ENCODE measurements around the gene B3GNT2. TPM values are rescaled to one million over a fixed set of nuclear protein-coding genes. Genes with fewer than 3 reads are reported as not detected.
A peak's percentile ranks its signal among the peaks of the same experiment; 100 is the strongest.

B3GNT2 gene
- total and polyA plus RNA-seq, 2 of the 4 experiments (the other 2 are of a cell fraction) = 5.0 to 11.1 TPM

DNA sequence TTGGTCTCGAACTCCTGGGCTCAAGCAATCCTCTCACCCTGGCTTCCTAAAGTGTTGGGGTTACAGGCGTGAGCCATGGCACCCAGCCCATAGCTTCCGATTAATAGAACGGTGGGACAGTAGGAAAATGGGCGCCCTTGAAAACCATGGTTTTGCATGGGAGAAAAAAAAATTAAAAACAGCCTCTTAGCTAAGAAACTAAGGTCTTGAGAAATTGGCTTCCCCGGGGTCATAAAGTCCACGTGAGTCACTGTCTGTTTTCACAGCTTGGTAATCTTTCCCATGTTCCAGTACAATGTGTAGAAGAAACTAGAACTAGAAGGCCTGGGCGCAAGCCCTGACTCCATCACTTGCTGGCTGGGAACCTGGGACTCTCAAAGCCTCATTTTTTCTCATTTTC lies 20.7 kb downstream of the B3GNT2 start:
- intact Hi-C loops (cut with micrococcal nuclease) = no loop called here
- peaks cover 27% of the 10 kb centered on the region for H4K20me1 ChIP-seq (ENCODE audit: insufficient read depth, low read length)

More for the DNA sequence above, 20.7 kb downstream of the B3GNT2 start:
- no peak overlapping the region for H3K4ac ChIP-seq (ENCODE audit: low read depth, low read length)
- H3K18ac ChIP-seq (ENCODE audit: low read depth, low read length) = no peak overlapping the region
- H2BK20ac ChIP-seq (ENCODE audit: low read depth, low read length) = no peak overlapping the region
- no peak overlapping the region for H2BK15ac ChIP-seq (ENCODE audit: low read depth, low read length)
- H3K4me3 ChIP-seq (ENCODE audit: insufficient read depth, low read depth, low read length) = no peak overlapping the region
- no peak overlapping the region for H4K5ac ChIP-seq (ENCODE audit: low read depth, low read length)
- no peak overlapping the region for H2BK120ac ChIP-seq (ENCODE audit: low read depth, low read length)
- H3K27me3 ChIP-seq (ENCODE audit: control insufficient read depth, insufficient read depth, low read length) = no peaks in the 10 kb centered on the region
- POLR2A ChIA-PET (ENCODE audit: unreplicated experiment) = no interaction called here
- peaks cover 41 to 64% of the 10 kb centered on the region in 2 experiments for H3K79me1 ChIP-seq (ENCODE audit: low read depth in 1 of 2, low read length in 2 of 2)
- no peak overlapping the region for H2AK5ac ChIP-seq (ENCODE audit: low read depth, low read length)
- H4K91ac ChIP-seq (ENCODE audit: insufficient read depth, low read depth, low read length) = no peak overlapping the region
- in situ Hi-C loops (cut with MboI; ENCODE audit: low sequenced_read_pairs) = no loop called here
- peaks cover 15% of the 10 kb centered on the region for H3K9me1 ChIP-seq (ENCODE audit: insufficient read depth, low read length)
- no CpG with 5 or more reads among the region's 8 CpGs for WGBS, 2 experiments (ENCODE audit: extremely low coverage in 2 of 2, insufficient read length in 1 of 2)
- H2AK9ac ChIP-seq (replicated peaks; ENCODE audit: low read depth, low read length, poor library complexity) = no peak overlapping the region
- H3K9me3 ChIP-seq (ENCODE audit: control insufficient read depth, insufficient read depth, low read length) = peaks cover 3% of the 10 kb centered on the region; the same call in 1 of the 2 replicates
- no peak overlapping the region for H3K14ac ChIP-seq (replicated peaks; ENCODE audit: low read depth, low read length)
- CTCF ChIA-PET = no interaction called here
- H3K56ac ChIP-seq (ENCODE audit: extremely low read depth, insufficient read depth, low read length) = no peak overlapping the region
- dilution Hi-C loops (cut with HindIII; ENCODE audit: low sequenced_read_pairs, unreplicated experiment) = no loop called here
- peak; percentile 92 for DNase-seq
- TF ChIP-seq RFX5 (IDR thresholded peaks at IDR 0.05; ENCODE audit: low read depth, low read length) (no peak), FOS (IDR thresholded peaks at IDR 0.05; ENCODE audit: low read depth, low read length) (peak; percentile 59), MAFK (IDR thresholded peaks at IDR 0.05; ENCODE audit: low read depth, low read length) (no peak), BHLHE40 (IDR thresholded peaks at IDR 0.05; ENCODE audit: low read depth, low read length) (peak; percentile 24; the same call in 1 of the 2 replicates), RAD21 (IDR thresholded peaks at IDR 0.05; ENCODE audit: low read length) (no peak), USF2 (IDR thresholded peaks at IDR 0.05; ENCODE audit: low read depth, low read length) (no peak), MXI1 (IDR thresholded peaks at IDR 0.05; ENCODE audit: borderline replicate concordance, low read depth, low read length) (no peak), CEBPB (IDR thresholded peaks at IDR 0.05; ENCODE audit: low read depth, low read length) (peak; percentile 76)
- H3K9ac ChIP-seq (ENCODE audit: low read depth, low read length) = no peak overlapping the region
- H2BK5ac ChIP-seq (ENCODE audit: low read depth, low read length, poor library complexity, severe bottlenecking) = no peak overlapping the region
- H3K4me1 ChIP-seq (ENCODE audit: control insufficient read depth, insufficient read depth, low read length) = peaks cover 25% of the 10 kb centered on the region
- no peak overlapping the region for H4K8ac ChIP-seq (ENCODE audit: low read depth in 2 of 2, low read length in 2 of 2)
- H3K4me2 ChIP-seq (ENCODE audit: low read depth, low read length) = no peak overlapping the region
- no peak overlapping the region for H3K27ac ChIP-seq (ENCODE audit: insufficient read depth, low read length)
- no TSS peak for BruUV-seq (replicated peaks)
- H2AFZ ChIP-seq (replicated peaks; ENCODE audit: low read length, poor library complexity) = no peak overlapping the region
- no peaks in the 10 kb centered on the region for H3K36me3 ChIP-seq (ENCODE audit: control insufficient read depth, insufficient read depth, low read length)
- H3K23ac ChIP-seq (ENCODE audit: low read depth, low read length) = no peak overlapping the region
- peak; percentile 58 for ATAC-seq (ENCODE audit: low read depth)
